HepG2 (cell line): ENCODE data around the gene HSF4. TPM values are rescaled to one million over a fixed set of nuclear protein-coding genes. Genes with fewer than 3 reads are reported as not detected.

Source experiments
- BRCA1 ChIP-seq: sonication (generic); formaldehyde crosslinking; IDR thresholded peaks from 2 replicates; pipeline ENCODE4 v1.4.0; 2020; ENCODE audit warnings: missing genetic modification reagents
- CHD2 ChIP-seq: IDR thresholded peaks from 2 replicates; pipeline ENCODE4 v1.6.1; 2011; ENCODE audit warnings: low read depth, low read length, improper control_type of control experiment
- ETV6 ChIP-seq: sonication (generic); formaldehyde crosslinking; conservative IDR thresholded peaks from 2 replicates; pipeline ENCODE4 v1.4.0; 2020; ENCODE audit warnings: missing genetic modification reagents
- HES4 ChIP-seq: sonication (generic); formaldehyde crosslinking; IDR thresholded peaks from 2 replicates; pipeline ENCODE4 v1.9.0; 2021; ENCODE audit warnings: mild to moderate bottlenecking, missing genetic modification reagents, borderline replicate concordance
- HIVEP1 ChIP-seq: sonication (generic); formaldehyde crosslinking; IDR thresholded peaks from 2 replicates; pipeline ENCODE4 v1.4.0; 2020; ENCODE audit warnings: mild to moderate bottlenecking, missing genetic modification reagents
- HMG20A ChIP-seq: IDR thresholded peaks from 2 replicates; pipeline ENCODE4 v1.6.1; 2016; ENCODE audit warnings: borderline replicate concordance
- HNRNPL ChIP-seq: fragments of 200-400 bp; formaldehyde crosslinking; IDR thresholded peaks from 2 replicates; pipeline ENCODE4 v1.6.1; 2017; ENCODE audit warnings: mild to moderate bottlenecking, low read depth, low read length
- MATR3 ChIP-seq: sonication (generic); formaldehyde crosslinking; IDR thresholded peaks from 2 replicates; pipeline ENCODE4 v1.4.0; 2020; ENCODE audit warnings: missing genetic modification reagents
- NFE2L2 ChIP-seq: fragments of 150-350 bp; IDR thresholded peaks from 2 replicates; pipeline ENCODE4 v1.6.1; 2014; ENCODE audit warnings: low read length
- NR2C2 ChIP-seq: sonication (generic); formaldehyde crosslinking; IDR thresholded peaks from 2 replicates; pipeline ENCODE4 v1.4.0; 2020; ENCODE audit warnings: missing genetic modification reagents, mild to moderate bottlenecking, moderate library complexity, borderline replicate concordance
- PHB2 ChIP-seq: fragments of 450-650 bp; IDR thresholded peaks from 2 replicates; pipeline ENCODE4 v1.6.1; 2018; ENCODE audit not compliant: partially characterized antibody
- RFXANK ChIP-seq: IDR thresholded peaks from 2 replicates; pipeline ENCODE4 v1.6.1; 2016
- TARDBP ChIP-seq: sonication (generic); formaldehyde crosslinking; IDR thresholded peaks from 2 replicates; pipeline ENCODE4 v1.8.0; 2022; ENCODE audit warnings: mild to moderate bottlenecking, missing genetic modification reagents
- TOPORS ChIP-seq: sonication (generic); formaldehyde crosslinking; IDR thresholded peaks from 2 replicates; pipeline ENCODE4 v1.8.0; 2023; ENCODE audit warnings: mild to moderate bottlenecking, missing genetic modification reagents
- ZFP36 ChIP-seq: fragments of 150-350 bp; IDR thresholded peaks from 2 replicates; pipeline ENCODE4 v1.6.1; 2018; ENCODE audit warnings: borderline replicate concordance, low read length, low read depth; ENCODE audit not compliant: partially characterized antibody
- ZNF235 ChIP-seq: sonication (generic); formaldehyde crosslinking; IDR thresholded peaks from 2 replicates; pipeline ENCODE4 v1.8.1; 2023; ENCODE audit warnings: mild to moderate bottlenecking, missing genetic modification reagents, borderline replicate concordance
- ZNF777 ChIP-seq: sonication (generic); formaldehyde crosslinking; IDR thresholded peaks from 2 replicates; pipeline ENCODE4 v1.4.0; 2020; ENCODE audit warnings: missing genetic modification reagents
- ZSCAN31 ChIP-seq: sonication (generic); formaldehyde crosslinking; IDR thresholded peaks from 2 replicates; pipeline ENCODE4 v1.5.0; 2020; ENCODE audit warnings: low read depth, mild to moderate bottlenecking, missing genetic modification reagents
- polyA plus RNA-seq, 8 experiments: library from polyadenylated mRNA; depleted of rRNA in 3 of 8; stranded (reverse) in 7 of 8; unstranded in 1 of 8; fragments of >200 nt; fragmentation: Illumina TruSeq in 4 of 8; extraction: Trizol in 4 of 8; gene quantifications; 2 replicates each; pipeline versions ENCODE4 v1.2.1 to v1.2.3, GENCODE V29; 2011 to 2016; ENCODE audit warnings: low read depth in 4 of 8, missing spikeins in 1 of 8, mixed read lengths in 1 of 8; ENCODE audit not compliant: insufficient read depth in 1 of 8
- total RNA-seq, 5 experiments: library from RNA; depleted of rRNA; stranded (reverse); fragments of >200 nt; fragmentation: Illumina TruSeq; extraction: Trizol; gene quantifications; 2 replicates each; pipeline ENCODE4 v1.2.3, GENCODE V29; 2016; ENCODE audit warnings: low read depth in 1 of 5
- TF ChIP-seq, protein P1 (sequence below): sonication (generic); formaldehyde crosslinking; IDR thresholded peaks from 2 replicates; pipeline ENCODE4 v1.4.0; 2020; ENCODE audit warnings: missing genetic modification reagents
- TF ChIP-seq, protein P2 (sequence below): conservative IDR thresholded peaks from 2 replicates; pipeline ENCODE4 v1.6.1; 2018; ENCODE audit warnings: missing genetic modification reagents
- TF ChIP-seq, protein P3 (sequence below): sonication (generic); formaldehyde crosslinking; IDR thresholded peaks from 2 replicates; pipeline ENCODE4 v1.4.0; 2020; ENCODE audit warnings: missing genetic modification reagents
- TF ChIP-seq, protein P4 (sequence below): sonication (generic); formaldehyde crosslinking; IDR thresholded peaks from 2 replicates; pipeline ENCODE4 v1.5.1; 2020; ENCODE audit warnings: mild to moderate bottlenecking, missing genetic modification reagents, moderate library complexity

HSF4 gene
- total and polyA plus RNA-seq, 2 of the 13 experiments (the other 11 are each of a cell fraction or from before 2014, with no cell fraction given), result 3.5 to 16.9 TPM

DNA sequence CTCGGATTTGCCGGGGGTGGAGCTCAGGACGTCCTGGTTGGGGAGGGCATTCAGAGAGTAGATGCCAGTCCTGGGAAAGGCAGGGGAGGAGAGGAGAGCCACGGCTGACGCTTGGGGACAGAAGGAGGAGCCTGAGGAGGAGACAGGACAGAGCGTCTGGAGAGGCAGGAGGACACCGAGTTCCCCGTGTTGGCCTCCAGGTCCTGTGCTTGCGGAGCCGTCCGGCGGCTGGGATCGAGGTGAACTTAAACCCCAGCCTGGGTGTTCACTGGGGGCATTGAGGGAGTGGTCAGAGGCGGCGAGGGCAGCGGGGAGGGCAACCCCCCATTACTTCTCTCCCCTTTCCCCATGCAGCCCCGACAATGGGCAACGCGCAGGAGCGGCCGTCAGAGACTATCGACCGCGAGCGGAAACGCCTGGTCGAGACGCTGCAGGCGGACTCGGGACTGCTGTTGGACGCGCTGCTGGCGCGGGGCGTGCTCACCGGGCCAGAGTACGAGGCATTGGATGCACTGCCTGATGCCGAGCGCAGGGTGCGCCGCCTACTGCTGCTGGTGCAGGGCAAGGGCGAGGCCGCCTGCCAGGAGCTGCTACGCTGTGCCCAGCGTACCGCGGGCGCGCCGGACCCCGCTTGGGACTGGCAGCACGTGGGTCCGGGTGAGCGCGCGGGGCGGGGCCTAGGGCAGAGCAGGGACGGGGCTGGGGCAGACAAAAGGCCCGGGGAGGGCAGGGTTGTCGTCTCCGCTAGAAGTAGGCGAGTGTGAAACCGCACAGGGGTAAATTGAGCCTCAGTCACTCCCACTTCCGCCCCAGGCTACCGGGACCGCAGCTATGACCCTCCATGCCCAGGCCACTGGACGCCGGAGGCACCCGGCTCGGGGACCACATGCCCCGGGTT, 9.5 kb downstream of the HSF4 start (continued):
- TF ChIP-seq HNRNPL (peak; percentile 98), NR2C2 (CRISPR knock-in tag) (peak; percentile 48; the same call in 1 of the 2 replicates), MATR3 (CRISPR knock-in tag) (no peak), RFXANK (peak; percentile 85), NFE2L2 (no peak), ZNF235 (no peak), CHD2 (0 out of 2 replicates have a peak, but pooled peaks have one; percentile 34), HMG20A (CRISPR knock-in tag) (0 out of 2 replicates have a peak, but pooled peaks have one; percentile 63), PHB2 (no peak), ZSCAN31 (CRISPR knock-in tag) (peak; percentile 96), BRCA1 (CRISPR knock-in tag) (no peak), ZFP36 (no peak), ZNF777 (CRISPR knock-in tag) (peak; percentile 89), HIVEP1 (CRISPR knock-in tag) (peak; percentile 71; the same call in 1 of the 2 replicates), TOPORS (peak; percentile 98), HES4 (CRISPR knock-in tag) (peak; percentile 78; the same call in 1 of the 2 replicates), TARDBP (CRISPR knock-in tag) (peak; percentile 91), ETV6 (CRISPR knock-in tag) (no peak; the same call in 1 of the 2 replicates)
- TF ChIP-seq, protein P1, sequence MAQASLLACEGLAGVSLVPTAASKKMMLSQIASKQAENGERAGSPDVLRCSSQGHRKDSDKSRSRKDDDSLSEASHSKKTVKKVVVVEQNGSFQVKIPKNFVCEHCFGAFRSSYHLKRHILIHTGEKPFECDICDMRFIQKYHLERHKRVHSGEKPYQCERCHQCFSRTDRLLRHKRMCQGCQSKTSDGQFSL (CRISPR knock-in tag), result no peak; the same call in 1 of the 2 replicates
- TF ChIP-seq, protein P2, sequence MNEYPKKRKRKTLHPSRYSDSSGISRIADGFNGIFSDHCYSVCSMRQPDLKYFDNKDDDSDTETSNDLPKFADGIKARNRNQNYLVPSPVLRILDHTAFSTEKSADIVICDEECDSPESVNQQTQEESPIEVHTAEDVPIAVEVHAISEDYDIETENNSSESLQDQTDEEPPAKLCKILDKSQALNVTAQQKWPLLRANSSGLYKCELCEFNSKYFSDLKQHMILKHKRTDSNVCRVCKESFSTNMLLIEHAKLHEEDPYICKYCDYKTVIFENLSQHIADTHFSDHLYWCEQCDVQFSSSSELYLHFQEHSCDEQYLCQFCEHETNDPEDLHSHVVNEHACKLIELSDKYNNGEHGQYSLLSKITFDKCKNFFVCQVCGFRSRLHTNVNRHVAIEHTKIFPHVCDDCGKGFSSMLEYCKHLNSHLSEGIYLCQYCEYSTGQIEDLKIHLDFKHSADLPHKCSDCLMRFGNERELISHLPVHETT (CRISPR knock-in tag), result 0 out of 2 replicates have a peak, but pooled peaks have one; percentile 58
- TF ChIP-seq, protein P3, sequence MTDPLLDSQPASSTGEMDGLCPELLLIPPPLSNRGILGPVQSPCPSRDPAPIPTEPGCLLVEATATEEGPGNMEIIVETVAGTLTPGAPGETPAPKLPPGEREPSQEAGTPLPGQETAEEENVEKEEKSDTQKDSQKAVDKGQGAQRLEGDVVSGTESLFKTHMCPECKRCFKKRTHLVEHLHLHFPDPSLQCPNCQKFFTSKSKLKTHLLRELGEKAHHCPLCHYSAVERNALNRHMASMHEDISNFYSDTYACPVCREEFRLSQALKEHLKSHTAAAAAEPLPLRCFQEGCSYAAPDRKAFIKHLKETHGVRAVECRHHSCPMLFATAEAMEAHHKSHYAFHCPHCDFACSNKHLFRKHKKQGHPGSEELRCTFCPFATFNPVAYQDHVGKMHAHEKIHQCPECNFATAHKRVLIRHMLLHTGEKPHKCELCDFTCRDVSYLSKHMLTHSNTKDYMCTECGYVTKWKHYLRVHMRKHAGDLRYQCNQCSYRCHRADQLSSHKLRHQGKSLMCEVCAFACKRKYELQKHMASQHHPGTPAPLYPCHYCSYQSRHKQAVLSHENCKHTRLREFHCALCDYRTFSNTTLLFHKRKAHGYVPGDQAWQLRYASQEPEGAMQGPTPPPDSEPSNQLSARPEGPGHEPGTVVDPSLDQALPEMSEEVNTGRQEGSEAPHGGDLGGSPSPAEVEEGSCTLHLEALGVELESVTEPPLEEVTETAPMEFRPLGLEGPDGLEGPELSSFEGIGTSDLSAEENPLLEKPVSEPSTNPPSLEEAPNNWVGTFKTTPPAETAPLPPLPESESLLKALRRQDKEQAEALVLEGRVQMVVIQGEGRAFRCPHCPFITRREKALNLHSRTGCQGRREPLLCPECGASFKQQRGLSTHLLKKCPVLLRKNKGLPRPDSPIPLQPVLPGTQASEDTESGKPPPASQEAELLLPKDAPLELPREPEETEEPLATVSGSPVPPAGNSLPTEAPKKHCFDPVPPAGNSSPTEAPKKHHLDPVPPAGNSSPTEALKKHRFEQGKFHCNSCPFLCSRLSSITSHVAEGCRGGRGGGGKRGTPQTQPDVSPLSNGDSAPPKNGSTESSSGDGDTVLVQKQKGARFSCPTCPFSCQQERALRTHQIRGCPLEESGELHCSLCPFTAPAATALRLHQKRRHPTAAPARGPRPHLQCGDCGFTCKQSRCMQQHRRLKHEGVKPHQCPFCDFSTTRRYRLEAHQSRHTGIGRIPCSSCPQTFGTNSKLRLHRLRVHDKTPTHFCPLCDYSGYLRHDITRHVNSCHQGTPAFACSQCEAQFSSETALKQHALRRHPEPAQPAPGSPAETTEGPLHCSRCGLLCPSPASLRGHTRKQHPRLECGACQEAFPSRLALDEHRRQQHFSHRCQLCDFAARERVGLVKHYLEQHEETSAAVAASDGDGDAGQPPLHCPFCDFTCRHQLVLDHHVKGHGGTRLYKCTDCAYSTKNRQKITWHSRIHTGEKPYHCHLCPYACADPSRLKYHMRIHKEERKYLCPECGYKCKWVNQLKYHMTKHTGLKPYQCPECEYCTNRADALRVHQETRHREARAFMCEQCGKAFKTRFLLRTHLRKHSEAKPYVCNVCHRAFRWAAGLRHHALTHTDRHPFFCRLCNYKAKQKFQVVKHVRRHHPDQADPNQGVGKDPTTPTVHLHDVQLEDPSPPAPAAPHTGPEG (CRISPR knock-in tag), result peak; percentile 60; the same call in 1 of the 2 replicates
- TF ChIP-seq, protein P4, sequence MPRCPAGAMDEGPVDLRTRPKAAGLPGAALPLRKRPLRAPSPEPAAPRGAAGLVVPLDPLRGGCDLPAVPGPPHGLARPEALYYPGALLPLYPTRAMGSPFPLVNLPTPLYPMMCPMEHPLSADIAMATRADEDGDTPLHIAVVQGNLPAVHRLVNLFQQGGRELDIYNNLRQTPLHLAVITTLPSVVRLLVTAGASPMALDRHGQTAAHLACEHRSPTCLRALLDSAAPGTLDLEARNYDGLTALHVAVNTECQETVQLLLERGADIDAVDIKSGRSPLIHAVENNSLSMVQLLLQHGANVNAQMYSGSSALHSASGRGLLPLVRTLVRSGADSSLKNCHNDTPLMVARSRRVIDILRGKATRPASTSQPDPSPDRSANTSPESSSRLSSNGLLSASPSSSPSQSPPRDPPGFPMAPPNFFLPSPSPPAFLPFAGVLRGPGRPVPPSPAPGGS (CRISPR knock-in tag), result peak; percentile 97
